Activated CD4-positive, alpha-beta T cell treated with anti-CD3 and anti-CD28 coated beads, Interleukin-2, Interleukin-6, amounts not matched to agents 100 ng/mL and 50 ng/mL, durations not matched to agents 16 hours and 8 hours (primary cell): ENCODE results near the gene RAF1.
"Not testable (repeated sequence)": the region's sequence is repeated elsewhere in the genome, so short reads cannot be mapped to it uniquely, and the experiment has no call there.

ENCODE experiments used
- DNase-seq: peaks from one replicate; pipeline ENCODE4 v3.0.0-alpha.2; 2020

Gene RAF1

GRCh38 chr3:12675115-12675810 lies 11.3 kb upstream of the RAF1 start:
- DNase-seq = no peak

- not testable (repeated sequence) for DNase-seq
These were observed 10.2 kb upstream of the RAF1 start for GRCh38 chr3:12673956-12674736.

GRCh38 chr3:12671120-12671450 lies 7.2 kb upstream of the RAF1 start:
- no peak for DNase-seq

- DNase-seq = no peak
These were observed 6.6 kb upstream of the RAF1 start for GRCh38 chr3:12670365-12671119.

- DNase-seq = peak; percentile 55
These were observed 449 bp downstream of the RAF1 start for GRCh38 chr3:12663401-12663935.

GRCh38 chr3:12662593-12663400 lies 1.1 kb downstream of the RAF1 start:
- peak; percentile 55 for DNase-seq

GRCh38 chr3:12661926-12662592 lies 1.9 kb downstream of the RAF1 start:
- no peak for DNase-seq

GRCh38 chr3:12661375-12661774 lies 2.5 kb downstream of the RAF1 start:
- not testable (repeated sequence) for DNase-seq

GRCh38 chr3:12660196-12660595 lies 3.7 kb downstream of the RAF1 start:
- no peak for DNase-seq

- no peak for DNase-seq
These were observed 4.5 kb downstream of the RAF1 start for GRCh38 chr3:12659316-12660015.

- DNase-seq = peak; percentile 30
These were observed 5.3 kb downstream of the RAF1 start for GRCh38 chr3:12658593-12659058.

GRCh38 chr3:12656850-12657249 lies 7.1 kb downstream of the RAF1 start:
- no peak for DNase-seq

- no peak for DNase-seq
These were observed 7.7 kb downstream of the RAF1 start for GRCh38 chr3:12656193-12656592.

GRCh38 chr3:12655701-12656100 lies 8.2 kb downstream of the RAF1 start:
- DNase-seq = no peak

GRCh38 chr3:12653747-12654146 lies 10.2 kb downstream of the RAF1 start:
- no peak for DNase-seq

- no peak for DNase-seq
These were observed 15.4 kb downstream of the RAF1 start for GRCh38 chr3:12648384-12648959.

GRCh38 chr3:12644331-12644937 lies 19.5 kb downstream of the RAF1 start:
- DNase-seq = no peak

GRCh38 chr3:12643724-12644123 lies 20.2 kb downstream of the RAF1 start:
- no peak for DNase-seq

- DNase-seq = no peak
These were observed 20.9 kb downstream of the RAF1 start for GRCh38 chr3:12643010-12643380.

GRCh38 chr3:12640853-12641252 lies 23.1 kb downstream of the RAF1 start:
- DNase-seq = not testable (repeated sequence)

GRCh38 chr3:12638105-12638504 lies 25.8 kb downstream of the RAF1 start:
- no peak for DNase-seq
